Activated naive CD8-positive, alpha-beta T cell treated with anti-CD3 and anti-CD28 coated beads, Interleukin-2, amount 50 U/mL, for 24 hours (primary cell): ENCODE measurements around the gene ANKMY2.
"Not testable (repeated sequence)": the region's sequence is repeated elsewhere in the genome, so short reads cannot be mapped to it uniquely, and the experiment has no call there.

ENCODE experiments used
- ATAC-seq: fragments of 150-1000 bp; cut with Tn5 transposase; one replicate; pipeline ENCODE4 v1.10.0; 2021
- DNase-seq: peaks from one replicate; pipeline ENCODE4 v3.0.0; 2021
- H3K27ac Mint-ChIP-seq: one replicate; pipeline ENCODE4 v1.8.0; 2021; ENCODE audit warnings: mild to moderate bottlenecking, mixed read lengths
- H3K27me3 Mint-ChIP-seq: one replicate; pipeline ENCODE4 v1.8.0; 2021; ENCODE audit warnings: mixed read lengths
- H3K36me3 Mint-ChIP-seq: one replicate; pipeline ENCODE4 v1.8.0; 2021; ENCODE audit warnings: low read depth, mixed read lengths
- H3K4me1 Mint-ChIP-seq: one replicate; pipeline ENCODE4 v1.8.0; 2021; ENCODE audit warnings: mixed read lengths
- H3K4me3 Mint-ChIP-seq: one replicate; pipeline ENCODE4 v1.8.0; 2021; ENCODE audit warnings: mild to moderate bottlenecking, moderate library complexity, mixed read lengths
- H3K9me3 Mint-ChIP-seq: one replicate; pipeline ENCODE4 v1.8.0; 2021; ENCODE audit warnings: mixed read lengths

Gene ANKMY2

DNA sequence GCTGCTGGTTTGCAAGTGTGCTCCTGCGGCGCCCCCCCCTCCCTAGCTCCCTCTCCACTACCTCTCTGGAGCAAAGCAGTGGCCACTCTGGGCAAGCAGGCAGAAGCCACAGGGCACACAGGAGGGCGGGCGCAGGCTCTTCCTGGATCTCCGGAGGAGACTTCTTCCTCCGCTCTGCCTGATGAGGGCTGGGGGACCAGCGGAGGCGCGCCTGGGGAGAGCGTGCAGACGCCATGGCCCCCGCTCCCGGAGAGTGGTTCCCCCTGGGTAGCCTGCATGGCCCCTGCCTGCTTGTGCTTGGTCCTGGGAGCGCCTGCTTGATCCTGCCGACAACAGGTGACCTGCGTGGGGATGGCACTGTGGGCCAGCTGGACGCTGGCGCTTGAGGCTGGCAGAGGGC lies 29.0 kb downstream of the ANKMY2 start:
- no peak overlapping the region for H3K4me3 Mint-ChIP-seq
- H3K27ac Mint-ChIP-seq, result no peak overlapping the region
- no peak for DNase-seq
- H3K27me3 Mint-ChIP-seq, result no peaks in the 10 kb centered on the region
- no peaks in the 10 kb centered on the region for H3K9me3 Mint-ChIP-seq
- no peak for ATAC-seq
- peaks cover 27% of the 10 kb centered on the region for H3K4me1 Mint-ChIP-seq
- peaks cover 16% of the 10 kb centered on the region for H3K36me3 Mint-ChIP-seq

DNA sequence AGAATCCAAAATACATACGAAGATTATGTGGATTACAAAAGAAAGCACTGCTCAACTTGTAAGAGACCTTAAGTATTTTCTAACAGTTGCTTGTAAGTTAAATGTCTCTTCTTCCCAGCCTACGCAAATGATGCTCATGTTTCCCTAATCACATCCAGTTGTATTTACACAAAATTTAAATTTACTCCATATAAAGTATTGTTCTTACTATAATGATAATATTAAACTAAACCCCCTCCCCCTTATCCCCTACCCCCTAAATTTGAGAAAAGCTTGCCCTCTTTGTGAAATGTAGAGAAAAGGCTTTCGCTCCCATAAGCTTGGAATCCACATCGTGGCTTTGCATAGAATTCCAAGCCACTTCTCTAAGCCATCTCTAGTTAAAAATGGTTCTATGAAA lies 29.4 kb downstream of the ANKMY2 start:
- peaks cover 24% of the 10 kb centered on the region for H3K4me1 Mint-ChIP-seq
- H3K4me3 Mint-ChIP-seq, result no peak overlapping the region
- DNase-seq, result no peak
- no peak overlapping the region for H3K27ac Mint-ChIP-seq
- H3K27me3 Mint-ChIP-seq, result no peaks in the 10 kb centered on the region
- peaks cover 12% of the 10 kb centered on the region for H3K36me3 Mint-ChIP-seq
- no peak for ATAC-seq
- H3K9me3 Mint-ChIP-seq, result no peaks in the 10 kb centered on the region

DNA sequence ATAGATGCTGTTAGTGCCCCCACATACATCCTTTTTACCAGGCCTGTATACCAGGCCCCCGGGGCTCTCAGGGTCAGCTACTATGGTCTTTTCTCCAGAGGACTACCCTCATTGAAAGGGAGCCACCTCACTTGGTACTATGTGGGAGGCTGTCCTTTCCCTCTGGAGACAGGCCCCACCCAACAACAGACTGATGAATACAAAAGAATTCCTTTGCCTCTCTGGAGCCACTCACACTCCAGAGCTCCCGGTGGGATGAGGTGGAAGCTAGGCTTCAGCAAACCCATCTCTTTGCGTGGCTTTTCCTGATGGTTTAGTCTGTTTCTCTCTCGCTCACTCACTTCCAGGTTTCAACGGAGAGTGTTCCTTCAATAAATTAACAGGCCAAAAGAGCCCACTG lies 30.3 kb downstream of the ANKMY2 start:
- peaks cover 11% of the 10 kb centered on the region for H3K36me3 Mint-ChIP-seq
- no peak overlapping the region for H3K4me3 Mint-ChIP-seq
- H3K4me1 Mint-ChIP-seq, result peaks cover 16% of the 10 kb centered on the region
- no peak for ATAC-seq
- no peaks in the 10 kb centered on the region for H3K9me3 Mint-ChIP-seq
- DNase-seq, result no peak
- no peak overlapping the region for H3K27ac Mint-ChIP-seq
- no peaks in the 10 kb centered on the region for H3K27me3 Mint-ChIP-seq

DNA sequence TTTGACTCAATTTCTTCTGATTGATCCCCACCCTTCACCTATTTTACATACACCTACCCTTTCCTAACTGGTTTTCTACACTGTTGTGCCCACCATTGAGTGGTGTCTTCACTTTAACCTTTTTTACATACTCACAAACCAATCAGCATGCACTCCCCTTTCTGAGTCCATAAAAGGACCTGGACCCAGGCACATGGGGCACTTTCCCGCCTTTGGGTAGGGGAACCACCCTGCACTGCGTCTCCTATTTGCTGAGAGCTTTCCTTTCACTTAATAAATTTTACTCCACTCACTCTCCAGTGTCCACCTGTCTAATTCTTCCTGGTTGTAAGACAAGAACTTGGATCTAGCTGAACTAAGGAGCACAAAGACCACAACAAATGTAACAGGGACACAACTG lies 33.8 kb downstream of the ANKMY2 start:
- Mint-ChIP-seq H3K27ac (no peak overlapping the region), H3K36me3 (peaks cover 14% of the 10 kb centered on the region), H3K4me1 (peaks cover 7% of the 10 kb centered on the region)

GRCh38 chr7:16609842-16610450 lies 35.6 kb downstream of the ANKMY2 start:
- Mint-ChIP-seq H3K27me3 (no peaks in the 10 kb centered on the region), H3K9me3 (no peaks in the 10 kb centered on the region), H3K36me3 (peaks cover 12% of the 10 kb centered on the region), H3K4me3 (no peak overlapping the region), H3K4me1 (peaks cover 7% of the 10 kb centered on the region), H3K27ac (no peak overlapping the region)
- DNase-seq (no peak), ATAC-seq (no peak)

More for the DNA sequence above, 33.8 kb downstream of the ANKMY2 start:
- Mint-ChIP-seq H3K9me3 (no peaks in the 10 kb centered on the region), H3K4me3 (no peak overlapping the region), H3K27me3 (no peaks in the 10 kb centered on the region)
- ATAC-seq, result no peak
- no peak for DNase-seq

GRCh38 chr7:16606704-16607103 lies 38.9 kb downstream of the ANKMY2 start:
- Mint-ChIP-seq H3K36me3 (peaks cover 19% of the 10 kb centered on the region), H3K4me1 (peaks cover 3% of the 10 kb centered on the region), H3K27me3 (no peaks in the 10 kb centered on the region), H3K4me3 (no peak overlapping the region), H3K9me3 (no peaks in the 10 kb centered on the region), H3K27ac (no peak overlapping the region)
- ATAC-seq (no peak), DNase-seq (no peak)

DNA sequence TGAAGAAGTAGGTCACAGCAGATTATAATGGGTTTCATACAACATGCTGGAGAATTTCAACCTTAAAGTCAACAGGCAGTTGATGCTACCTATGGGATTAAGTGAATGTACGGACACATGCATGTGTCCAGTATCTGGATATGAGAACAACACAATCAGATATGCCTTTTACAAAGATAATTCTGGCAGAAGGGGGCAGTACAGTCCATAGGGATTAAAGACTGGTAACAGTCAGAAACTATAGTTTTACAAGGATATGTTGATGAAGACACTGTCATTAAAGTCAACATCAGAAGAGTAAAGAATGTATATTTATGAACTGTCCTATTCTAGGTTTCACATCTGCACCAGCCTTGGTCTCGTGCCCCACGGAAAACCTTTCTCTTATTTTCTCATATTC lies 41.5 kb downstream of the ANKMY2 start:
- Mint-ChIP-seq H3K9me3 (no peaks in the 10 kb centered on the region), H3K36me3 (peaks cover 31% of the 10 kb centered on the region), H3K27me3 (no peaks in the 10 kb centered on the region), H3K4me3 (no peak overlapping the region), H3K4me1 (no peaks in the 10 kb centered on the region), H3K27ac (no peak overlapping the region)
- ATAC-seq (no peak), DNase-seq (no peak)

- Mint-ChIP-seq H3K4me3 (no peak overlapping the region), H3K4me1 (no peaks in the 10 kb centered on the region), H3K9me3 (no peaks in the 10 kb centered on the region), H3K27me3 (no peaks in the 10 kb centered on the region), H3K27ac (no peak overlapping the region), H3K36me3 (peaks cover 29% of the 10 kb centered on the region)
- ATAC-seq (no peak), DNase-seq (no peak)
Measured at GRCh38 chr7:16603633-16604032, 41.9 kb downstream of the ANKMY2 start.

GRCh38 chr7:16599860-16600259 lies 45.7 kb downstream of the ANKMY2 start:
- DNase-seq (no peak), ATAC-seq (no peak)
- Mint-ChIP-seq H3K27ac (no peak overlapping the region), H3K36me3 (peaks cover 25% of the 10 kb centered on the region), H3K4me1 (no peaks in the 10 kb centered on the region), H3K27me3 (no peaks in the 10 kb centered on the region), H3K4me3 (no peak overlapping the region), H3K9me3 (no peaks in the 10 kb centered on the region)

DNA sequence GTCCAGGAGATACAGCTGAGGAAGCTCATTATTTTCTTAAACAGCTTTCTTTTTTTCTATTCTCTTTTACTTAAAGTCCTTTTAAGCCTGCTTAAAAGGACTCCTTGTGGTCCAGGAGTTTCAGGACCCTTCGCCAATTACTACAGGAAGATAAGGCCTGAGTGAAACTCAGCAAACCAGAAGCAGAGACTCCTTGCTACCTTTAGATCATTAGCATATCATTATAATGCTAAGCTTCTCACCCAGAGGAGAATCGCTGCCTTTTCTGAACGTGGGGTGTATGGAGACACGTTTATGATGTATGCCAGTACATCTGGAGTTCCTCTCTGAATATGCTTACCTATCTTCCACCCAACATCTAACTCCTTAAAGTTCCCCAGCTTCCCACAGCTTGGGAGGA lies 47.5 kb downstream of the ANKMY2 start:
- Mint-ChIP-seq H3K9me3 (no peaks in the 10 kb centered on the region), H3K4me3 (no peak overlapping the region), H3K4me1 (no peaks in the 10 kb centered on the region), H3K36me3 (peaks cover 22% of the 10 kb centered on the region), H3K27ac (no peak overlapping the region), H3K27me3 (no peaks in the 10 kb centered on the region)
- DNase-seq (no peak), ATAC-seq (no peak)

GRCh38 chr7:16595596-16595995 lies 50.0 kb downstream of the ANKMY2 start:
- H3K9me3 Mint-ChIP-seq, H3K4me3 Mint-ChIP-seq, DNase-seq, H3K36me3 Mint-ChIP-seq, H3K27ac Mint-ChIP-seq, H3K4me1 Mint-ChIP-seq, H3K27me3 Mint-ChIP-seq, ATAC-seq: not testable (repeated sequence)

GRCh38 chr7:16594676-16595075 lies 50.9 kb downstream of the ANKMY2 start:
- no peak overlapping the region for H3K4me3 Mint-ChIP-seq
- no peaks in the 10 kb centered on the region for H3K9me3 Mint-ChIP-seq
- no peak for ATAC-seq
- H3K36me3 Mint-ChIP-seq, result peaks cover 5% of the 10 kb centered on the region
- no peak for DNase-seq
- H3K27me3 Mint-ChIP-seq, result no peaks in the 10 kb centered on the region
- H3K27ac Mint-ChIP-seq, result no peak overlapping the region
- H3K4me1 Mint-ChIP-seq, result no peaks in the 10 kb centered on the region

DNA sequence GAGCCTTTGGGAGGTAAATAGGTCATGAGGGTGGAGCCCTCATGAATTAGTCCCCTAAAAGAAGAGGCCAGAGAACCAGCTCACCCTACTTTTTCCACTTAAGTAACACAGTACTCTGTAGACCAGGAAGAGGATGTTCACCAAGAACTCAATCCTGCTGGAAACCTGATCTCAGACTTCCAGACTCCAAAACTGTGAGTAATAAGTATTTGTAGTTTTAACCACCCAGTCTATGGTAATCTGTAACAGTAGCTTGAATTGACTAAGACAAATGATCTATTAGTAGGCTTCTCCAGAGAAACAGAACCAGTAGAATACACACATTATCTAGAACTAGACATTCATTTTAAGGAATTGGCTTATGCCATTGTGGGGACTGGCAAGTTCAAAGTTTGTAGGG lies 51.5 kb downstream of the ANKMY2 start:
- no peak for ATAC-seq
- no peaks in the 10 kb centered on the region for H3K27me3 Mint-ChIP-seq
- H3K4me3 Mint-ChIP-seq, result no peak overlapping the region
- DNase-seq, result no peak
- no peaks in the 10 kb centered on the region for H3K9me3 Mint-ChIP-seq
- H3K36me3 Mint-ChIP-seq, result peaks cover 4% of the 10 kb centered on the region
- H3K27ac Mint-ChIP-seq, result no peak overlapping the region
- H3K4me1 Mint-ChIP-seq, result no peaks in the 10 kb centered on the region

- DNase-seq (no peak), ATAC-seq (no peak)
- Mint-ChIP-seq H3K4me3 (no peak overlapping the region), H3K4me1 (no peaks in the 10 kb centered on the region), H3K27me3 (no peaks in the 10 kb centered on the region), H3K9me3 (no peaks in the 10 kb centered on the region), H3K36me3 (peaks cover 2% of the 10 kb centered on the region), H3K27ac (no peak overlapping the region)
Measured at GRCh38 chr7:16592395-16592794, 53.2 kb downstream of the ANKMY2 start.

GRCh38 chr7:16590424-16590823 lies 55.1 kb downstream of the ANKMY2 start:
- Mint-ChIP-seq H3K27ac (no peak overlapping the region), H3K27me3 (peaks cover 2% of the 10 kb centered on the region), H3K4me3 (no peak overlapping the region), H3K4me1 (no peaks in the 10 kb centered on the region), H3K9me3 (no peaks in the 10 kb centered on the region), H3K36me3 (no peaks in the 10 kb centered on the region)
- DNase-seq (no peak), ATAC-seq (no peak)

DNA sequence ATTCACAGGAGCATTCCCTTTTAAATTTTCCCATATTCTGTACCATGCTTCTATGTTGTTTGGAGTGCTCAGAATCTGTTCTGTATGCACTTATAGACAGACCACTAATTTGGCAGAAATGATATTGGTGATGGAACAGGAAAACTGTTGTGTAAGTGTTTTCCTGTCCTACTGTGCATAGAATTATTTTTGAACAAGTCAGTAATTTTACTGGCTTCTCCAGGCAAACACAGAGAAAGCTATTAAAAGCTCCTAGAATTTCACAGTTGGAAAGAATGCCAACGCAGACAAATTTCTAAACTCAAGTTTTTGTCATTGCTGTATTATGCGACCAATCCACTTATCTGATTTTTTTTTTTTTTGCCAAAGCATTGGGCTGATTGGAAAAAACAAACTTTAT lies 55.7 kb downstream of the ANKMY2 start:
- no peaks in the 10 kb centered on the region for H3K4me1 Mint-ChIP-seq
- H3K9me3 Mint-ChIP-seq, result no peaks in the 10 kb centered on the region
- no peak overlapping the region for H3K27ac Mint-ChIP-seq
- H3K36me3 Mint-ChIP-seq, result no peaks in the 10 kb centered on the region
- H3K4me3 Mint-ChIP-seq, result no peak overlapping the region
- H3K27me3 Mint-ChIP-seq, result peaks cover 2% of the 10 kb centered on the region
- ATAC-seq, result no peak
- no peak for DNase-seq
